Renal pelvis (tissue), 4 donors: Measurements from ENCODE around the gene WBP2. TPM values are rescaled to one million over a fixed set of nuclear protein-coding genes. Genes with fewer than 3 reads are reported as not detected.
"Not testable (repeated sequence)": the region's sequence is repeated elsewhere in the genome, so short reads cannot be mapped to it uniquely, and the experiment has no call there.

Experiments
- DNase-seq: peaks from one replicate; pipeline ENCODE4 v3.0.0-alpha.2; 2013
- polyA plus RNA-seq, 3 donors: library from polyadenylated mRNA; unstranded; fragments of 120-200 nt; gene quantifications; one replicate each; pipeline ENCODE4 v1.2.1, GENCODE V29; 2013; ENCODE audit not compliant: insufficient read length in 3 of 3

Gene WBP2
- polyA plus RNA-seq, 3 donors = 82.9 to 89.7 (median 88.1) TPM

GRCh38 chr17:75818326-75818885, 36.7 kb downstream of the WBP2 start:
- DNase-seq = no peak

GRCh38 chr17:75817571-75817970, 37.6 kb downstream of the WBP2 start:
- no peak for DNase-seq

- no peak for DNase-seq
Observed at GRCh38 chr17:75816693-75817092, 38.4 kb downstream of the WBP2 start.

GRCh38 chr17:75815399-75815798, 39.7 kb downstream of the WBP2 start:
- no peak for DNase-seq

GRCh38 chr17:75814900-75815373, 40.2 kb downstream of the WBP2 start:
- DNase-seq = no peak

GRCh38 chr17:75814021-75814395, 41.1 kb downstream of the WBP2 start:
- no peak for DNase-seq

- no peak for DNase-seq
Observed at GRCh38 chr17:75813081-75814020, 41.8 kb downstream of the WBP2 start.

GRCh38 chr17:75812096-75813013, 42.8 kb downstream of the WBP2 start:
- no peak for DNase-seq

GRCh38 chr17:75811174-75811573, 44.0 kb downstream of the WBP2 start:
- no peak for DNase-seq

GRCh38 chr17:75810756-75811155, 44.4 kb downstream of the WBP2 start:
- not testable (repeated sequence) for DNase-seq

- DNase-seq = no peak
Observed at GRCh38 chr17:75810216-75810615, 44.9 kb downstream of the WBP2 start.

GRCh38 chr17:75809631-75810111, 45.5 kb downstream of the WBP2 start:
- no peak for DNase-seq

- no peak for DNase-seq
Observed at GRCh38 chr17:75808905-75809621, 46.1 kb downstream of the WBP2 start.

GRCh38 chr17:75808549-75808904, 46.6 kb downstream of the WBP2 start:
- DNase-seq = no peak

- no peak for DNase-seq
Observed at GRCh38 chr17:75807861-75808260, 47.3 kb downstream of the WBP2 start.

- DNase-seq = no peak
Observed at GRCh38 chr17:75806822-75807500, 48.2 kb downstream of the WBP2 start.

- DNase-seq = no peak
Observed at GRCh38 chr17:75803883-75804282, 51.3 kb downstream of the WBP2 start.

GRCh38 chr17:75799402-75799801, 55.7 kb downstream of the WBP2 start:
- DNase-seq = no peak

- DNase-seq = no peak
Observed at GRCh38 chr17:75795820-75796607, 59.1 kb downstream of the WBP2 start.
